Heart right ventricle (tissue), 16 donors: Measurements from ENCODE around the gene FKBP9. TPM values are rescaled to one million over a fixed set of nuclear protein-coding genes. Genes with fewer than 3 reads are reported as not detected.

Experiments
- ATAC-seq, 8 donors: fragments of 200-7000 bp; cut with Tn5 transposase; one replicate each; pipeline ENCODE4 v1.9.1; 2020; ENCODE audit warnings: mild to moderate bottlenecking in 8 of 8, moderate library complexity in 8 of 8, moderate number of reproducible peaks in 1 of 8
- DNase-seq, 2 donors: peaks; one replicate each; pipeline ENCODE4 v3.0.0-alpha.2; 2020
- H3K27ac ChIP-seq, 10 donors: fragments of 200-600 bp; sonication (generic) in 2 of 10; one replicate each; pipeline versions ENCODE4 v1.5.0 to v1.8.0; 2020 to 2022; ENCODE audit warnings: mild to moderate bottlenecking in 3 of 10
- H3K27me3 ChIP-seq, 7 donors: fragments of 200-600 bp; one replicate each; pipeline ENCODE4 v1.8.0; 2021 to 2022; ENCODE audit warnings: mild to moderate bottlenecking in 2 of 7
- H3K36me3 ChIP-seq, 9 donors: fragments of 200-600 bp; sonication (generic) in 1 of 9; one replicate each; pipeline versions ENCODE4 v1.5.0 to v1.8.0; 2020 to 2022; ENCODE audit warnings: mild to moderate bottlenecking in 2 of 9
- H3K4me1 ChIP-seq, 9 donors: fragments of 200-600 bp; sonication (generic) in 1 of 9; one replicate each; pipeline versions ENCODE4 v1.5.0 to v1.8.0; 2020 to 2022; ENCODE audit warnings: mild to moderate bottlenecking in 4 of 9
- H3K4me3 ChIP-seq, 10 donors: fragments of 200-600 bp; sonication (generic) in 2 of 10; one replicate each; pipeline versions ENCODE4 v1.5.0 to v1.8.0; 2020 to 2022; ENCODE audit warnings: mild to moderate bottlenecking in 7 of 10, moderate library complexity in 2 of 10
- H3K9me3 ChIP-seq, 11 donors: fragments of 200-600 bp in 10 of 11; sonication (generic) in 2 of 11; one replicate each; pipeline versions ENCODE4 v1.5.0 to v1.8.0; 2013 to 2022; ENCODE audit warnings: mild to moderate bottlenecking in 2 of 11, control low read depth in 1 of 11, moderate library complexity in 1 of 11
- WGBS, 2 donors: extraction: QIAGEN DNeasy Blood & Tissue Kit; methylation state at CpG; one replicate each; pipeline ENCODE4 v1.1.7; 2013; ENCODE audit warnings: inconsistent platforms in 1 of 2; 5-methylcytosine and 5-hydroxymethylcytosine counted together
- intact Hi-C, 10 donors: fragments of 100-400 bp; cut with DNase I; formaldehyde crosslinking; loops; one replicate each; pipeline versions ENCODE4 v1.11.1 to v1.14.2; 2022
- polyA plus RNA-seq, 2 donors: library from polyadenylated mRNA; stranded (reverse); fragments of 200-250 nt; gene quantifications; one replicate each; pipeline ENCODE4 v1.2.3, GENCODE V29; 2013
- total RNA-seq, 10 donors: library from RNA; stranded (reverse); fragmentation: NEBNext Ultra II Directional in 3 of 10; extraction: Animal tissue kit (Norgen Biotek cat#: 25700) in 3 of 10; gene quantifications; one replicate each; pipeline versions ENCODE4 v1.2.1 to v1.2.4, GENCODE V29; 2021 to 2023
- TF ChIP-seq, protein P1 (sequence below), 9 donors: fragments of 200-600 bp; sonication (generic) in 2 of 9; IDR thresholded peaks; one replicate each; pipeline versions ENCODE4 v1.5.0 to v1.8.0; 2021 to 2022; ENCODE audit warnings: antibody characterized with exemption in 9 of 9, mild to moderate bottlenecking in 5 of 9, moderate library complexity in 1 of 9
- donor health status: Arrhythmogenic right ventricular cardiomyopathy.
- donor health status: ischemic (EF 13 %, LVEDD 7.1; RV severe dilation, severe dysfunction).
- donor health status: healthy with polysubstance abuse.
- donor health status: DM: no; HTN: yes; CAD: no.
- donor health status: DM: no; HTN: no; CAD: no.
- donor health status: ischemic (EF 25% LVEDD 6.9; RV normal size, moderate dysfunction).
- donor health status: ischemic (EF 25% LVEDD 5.7; RV mildly dilated, moderate dysfunction).
- donor health status: healthy.
- donor health status: DM: yes; HTN: yes; CAD: no.
- donor health status: Ischemic cardiomyopathy.
- donor health status: ischemic (EF 35%, LVEDD 5.7; RV mildly dilated, moderate dysfunction).
- donor health status: nonischemic (EF 11% LVEDD 7.7; RV severe dilation, severe dysfunction).
- donor health status: DM: yes; HTN: yes; CAD: no.
- donor health status: PGD.
- donor health status: ischemic (EF 29% LVEDD 5.4; RV normal size, mild dysfunction).
- donor health status: nonischemic (EF 23%, LVEDD 6.1; RV moderate dilation, normal function).

Gene FKBP9
- total and polyA plus RNA-seq, 12 donors: 32.2 to 158 (median 119) TPM

- peak in 6 of 8 donors; percentile 52 to 70 (median 62) for ATAC-seq
- Histone ChIP-seq H3K4me1 (peaks cover 0 to 59% (median 24%) of the 10 kb centered on the region in 9 donors), H3K9me3 (no peaks in the 10 kb centered on the region), H3K27ac (peak overlapping the region in 6 of 10 donors; percentile 14 to 77 (median 56)), H3K27me3 (no peaks in the 10 kb centered on the region), H3K4me3 (peak overlapping the region in 3 of 10 donors; percentile 9 to 28 (median 26)), H3K36me3 (no peaks in the 10 kb centered on the region)
- TF ChIP-seq, protein P1, sequence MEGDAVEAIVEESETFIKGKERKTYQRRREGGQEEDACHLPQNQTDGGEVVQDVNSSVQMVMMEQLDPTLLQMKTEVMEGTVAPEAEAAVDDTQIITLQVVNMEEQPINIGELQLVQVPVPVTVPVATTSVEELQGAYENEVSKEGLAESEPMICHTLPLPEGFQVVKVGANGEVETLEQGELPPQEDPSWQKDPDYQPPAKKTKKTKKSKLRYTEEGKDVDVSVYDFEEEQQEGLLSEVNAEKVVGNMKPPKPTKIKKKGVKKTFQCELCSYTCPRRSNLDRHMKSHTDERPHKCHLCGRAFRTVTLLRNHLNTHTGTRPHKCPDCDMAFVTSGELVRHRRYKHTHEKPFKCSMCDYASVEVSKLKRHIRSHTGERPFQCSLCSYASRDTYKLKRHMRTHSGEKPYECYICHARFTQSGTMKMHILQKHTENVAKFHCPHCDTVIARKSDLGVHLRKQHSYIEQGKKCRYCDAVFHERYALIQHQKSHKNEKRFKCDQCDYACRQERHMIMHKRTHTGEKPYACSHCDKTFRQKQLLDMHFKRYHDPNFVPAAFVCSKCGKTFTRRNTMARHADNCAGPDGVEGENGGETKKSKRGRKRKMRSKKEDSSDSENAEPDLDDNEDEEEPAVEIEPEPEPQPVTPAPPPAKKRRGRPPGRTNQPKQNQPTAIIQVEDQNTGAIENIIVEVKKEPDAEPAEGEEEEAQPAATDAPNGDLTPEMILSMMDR (IDR thresholded peaks at IDR 0.05): peak; percentile 24 to 80 (median 72)
- WGBS, 2 donors: 0 to 1% methylated on average over 1 of the region's 1 CpG
- intact Hi-C loops: loop anchor here in 2 of 10 donors (5.0 to 10.0 kb wide), 3 partner anchors 203 to 556 kb away; partner anchors contain the start of genes AVL9 (in 1 of the 2) and LSM5 (in 1 of the 2)
- no peak for DNase-seq
Measured at GRCh38 chr7:33050535-33051318, 93.5 kb downstream of the FKBP9 start.

DNA sequence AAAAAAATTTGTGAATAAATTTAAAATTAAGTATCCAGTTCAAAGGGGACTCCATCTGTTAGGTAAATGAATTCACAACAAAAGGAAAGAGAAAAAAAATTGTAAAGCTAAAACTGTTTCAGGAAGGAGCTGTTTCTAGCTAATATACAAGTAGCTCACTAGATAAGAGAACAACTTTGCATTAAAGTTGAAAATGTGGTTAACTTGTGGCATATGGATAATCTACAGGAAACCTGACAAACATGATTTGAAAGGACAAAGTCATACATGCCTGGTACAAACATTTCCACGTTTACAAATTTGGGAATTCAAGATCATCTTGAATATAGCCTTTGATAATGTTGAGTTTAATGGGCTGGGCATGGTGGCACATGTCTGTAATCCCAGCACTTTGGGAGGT lies 96.5 kb downstream of the FKBP9 start:
- intact Hi-C loops: loop anchor here in 2 of 10 donors (5.0 to 10.0 kb wide), 3 partner anchors 206 to 559 kb away; partner anchors contain the start of genes AVL9 (in 1 of the 2) and LSM5 (in 1 of the 2)
- H3K4me1 ChIP-seq: peaks cover 0 to 48% (median 24%) of the 10 kb centered on the region in 9 donors
- no peaks in the 10 kb centered on the region for H3K27me3 ChIP-seq
- TF ChIP-seq, protein P1 (IDR thresholded peaks at IDR 0.05): no peak
- H3K4me3 ChIP-seq: no peak overlapping the region
- ATAC-seq (no peak), DNase-seq (no peak)
- 62 to 76% methylated on average over 1 of the region's 1 CpG for WGBS, 2 donors
- peaks cover 0 to 5% (median 0%) of the 10 kb centered on the region in 9 donors for H3K36me3 ChIP-seq
- H3K9me3 ChIP-seq: no peaks in the 10 kb centered on the region
- H3K27ac ChIP-seq: peak overlapping the region in 2 of 10 donors; percentile 4 to 45

- Histone ChIP-seq H3K4me1 (peaks cover 0 to 47% (median 24%) of the 10 kb centered on the region in 9 donors), H3K27ac (peak overlapping the region in 1 of 10 donors; percentile 45), H3K36me3 (peaks cover 0 to 5% (median 0%) of the 10 kb centered on the region in 9 donors), H3K9me3 (no peaks in the 10 kb centered on the region), H3K4me3 (no peak overlapping the region), H3K27me3 (no peaks in the 10 kb centered on the region)
- no peak for DNase-seq
- 89 to 92% methylated on average over 2 of the region's 2 CpGs for WGBS, 2 donors
- intact Hi-C loops: loop anchor here in 2 of 10 donors (5.0 to 10.0 kb wide), 3 partner anchors 207 to 560 kb away; partner anchors contain the start of genes AVL9 (in 1 of the 2) and LSM5 (in 1 of the 2)
- TF ChIP-seq, protein P1 (IDR thresholded peaks at IDR 0.05): no peak
- ATAC-seq: no peak
Measured at GRCh38 chr7:33054261-33054964, 97.2 kb downstream of the FKBP9 start.

GRCh38 chr7:33055158-33055557 lies 97.9 kb downstream of the FKBP9 start:
- peaks cover 0 to 5% (median 0%) of the 10 kb centered on the region in 9 donors for H3K36me3 ChIP-seq
- H3K27ac ChIP-seq: no peak overlapping the region
- TF ChIP-seq, protein P1 (IDR thresholded peaks at IDR 0.05): no peak
- DNase-seq: no peak
- intact Hi-C loops: loop anchor here in 2 of 10 donors (10.0 kb wide), 2 partner anchors 290 to 560 kb away; partner anchors contain the start of genes AVL9 (in 1 of the 2) and LSM5 (in 1 of the 2)
- no peaks in the 10 kb centered on the region for H3K27me3 ChIP-seq
- no peak overlapping the region for H3K4me3 ChIP-seq
- 97 to 99% methylated on average over 5 of the region's 5 CpGs for WGBS, 2 donors
- no peaks in the 10 kb centered on the region for H3K9me3 ChIP-seq
- ATAC-seq: no peak
- peaks cover 0 to 47% (median 21%) of the 10 kb centered on the region in 9 donors for H3K4me1 ChIP-seq
